PFSK-1 (cell line): Measurements from ENCODE around the gene EPB41L4A.

Source experiments
- FOXP2 ChIP-seq: optimal IDR thresholded peaks from 2 replicates; pipeline ENCODE3; 2011; ENCODE audit warnings: borderline replicate concordance, control low read depth, inconsistent platforms; ENCODE audit not compliant: insufficient read depth; ENCODE audit errors: extremely low read length, extremely low read depth
- POLR2AphosphoS5 ChIP-seq: IDR thresholded peaks from 2 replicates; pipeline ENCODE4 v1.6.1; 2012; ENCODE audit warnings: low read depth, mild to moderate bottlenecking, control low read depth, low read length, moderate library complexity
- SIN3A ChIP-seq: IDR thresholded peaks from 2 replicates; pipeline ENCODE4 v1.6.1; 2012; ENCODE audit warnings: mild to moderate bottlenecking, low read length, moderate library complexity, borderline replicate concordance; ENCODE audit not compliant: insufficient read depth
- TAF1 ChIP-seq: IDR thresholded peaks from 2 replicates; pipeline ENCODE4 v1.6.1; 2012; ENCODE audit warnings: low read length, control low read depth, borderline replicate concordance; ENCODE audit not compliant: insufficient read depth
- TF ChIP-seq, protein P1 (sequence below), 2 experiments: IDR thresholded peaks; 2 replicates each; pipeline versions ENCODE4 v1.6.1 to v1.8.0; 2011 to 2012; ENCODE audit warnings: low read depth in 2 of 2, low read length in 2 of 2, control low read depth in 1 of 2, inconsistent platforms in 1 of 2, mild to moderate bottlenecking in 1 of 2, moderate library complexity in 1 of 2; ENCODE audit not compliant: insufficient read depth in 1 of 2

The EPB41L4A gene

DNA sequence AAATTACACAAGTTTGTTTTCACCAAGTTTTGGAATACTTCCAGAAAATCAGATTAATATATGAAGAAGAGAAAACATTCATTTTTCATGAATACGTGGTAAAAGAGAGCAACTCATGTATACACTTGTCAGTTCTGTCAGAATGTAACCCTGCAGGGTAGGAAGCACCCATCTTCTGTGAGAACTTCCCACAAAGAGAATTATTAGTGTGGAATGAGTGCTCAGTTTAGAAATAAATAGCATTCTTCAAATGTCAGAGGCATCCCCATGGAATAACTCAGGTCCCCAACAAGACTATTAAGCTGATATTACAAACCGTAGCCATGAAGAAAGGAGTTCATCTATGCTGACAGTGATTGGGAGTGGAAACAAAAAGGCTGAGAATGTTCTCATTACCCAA is 45.2 kb downstream of the EPB41L4A start:
- TF ChIP-seq SIN3A (no peak), POLR2AphosphoS5 (no peak), FOXP2 (no peak), TAF1 (no peak)
- TF ChIP-seq, protein P1, sequence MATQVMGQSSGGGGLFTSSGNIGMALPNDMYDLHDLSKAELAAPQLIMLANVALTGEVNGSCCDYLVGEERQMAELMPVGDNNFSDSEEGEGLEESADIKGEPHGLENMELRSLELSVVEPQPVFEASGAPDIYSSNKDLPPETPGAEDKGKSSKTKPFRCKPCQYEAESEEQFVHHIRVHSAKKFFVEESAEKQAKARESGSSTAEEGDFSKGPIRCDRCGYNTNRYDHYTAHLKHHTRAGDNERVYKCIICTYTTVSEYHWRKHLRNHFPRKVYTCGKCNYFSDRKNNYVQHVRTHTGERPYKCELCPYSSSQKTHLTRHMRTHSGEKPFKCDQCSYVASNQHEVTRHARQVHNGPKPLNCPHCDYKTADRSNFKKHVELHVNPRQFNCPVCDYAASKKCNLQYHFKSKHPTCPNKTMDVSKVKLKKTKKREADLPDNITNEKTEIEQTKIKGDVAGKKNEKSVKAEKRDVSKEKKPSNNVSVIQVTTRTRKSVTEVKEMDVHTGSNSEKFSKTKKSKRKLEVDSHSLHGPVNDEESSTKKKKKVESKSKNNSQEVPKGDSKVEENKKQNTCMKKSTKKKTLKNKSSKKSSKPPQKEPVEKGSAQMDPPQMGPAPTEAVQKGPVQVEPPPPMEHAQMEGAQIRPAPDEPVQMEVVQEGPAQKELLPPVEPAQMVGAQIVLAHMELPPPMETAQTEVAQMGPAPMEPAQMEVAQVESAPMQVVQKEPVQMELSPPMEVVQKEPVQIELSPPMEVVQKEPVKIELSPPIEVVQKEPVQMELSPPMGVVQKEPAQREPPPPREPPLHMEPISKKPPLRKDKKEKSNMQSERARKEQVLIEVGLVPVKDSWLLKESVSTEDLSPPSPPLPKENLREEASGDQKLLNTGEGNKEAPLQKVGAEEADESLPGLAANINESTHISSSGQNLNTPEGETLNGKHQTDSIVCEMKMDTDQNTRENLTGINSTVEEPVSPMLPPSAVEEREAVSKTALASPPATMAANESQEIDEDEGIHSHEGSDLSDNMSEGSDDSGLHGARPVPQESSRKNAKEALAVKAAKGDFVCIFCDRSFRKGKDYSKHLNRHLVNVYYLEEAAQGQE (IDR thresholded peaks at IDR 0.05; ENCODE audit: insufficient read depth in 1 of 2, low read depth in 2 of 2, low read length in 2 of 2): no peak

- TF ChIP-seq TAF1 (no peak), SIN3A (no peak), POLR2AphosphoS5 (no peak), FOXP2 (no peak)
- TF ChIP-seq, protein P1 (IDR thresholded peaks at IDR 0.05; ENCODE audit: insufficient read depth in 1 of 2, low read depth in 2 of 2, low read length in 2 of 2): no peak
Measured at GRCh38 chr5:112372543-112372942, 46.5 kb downstream of the EPB41L4A start.

DNA sequence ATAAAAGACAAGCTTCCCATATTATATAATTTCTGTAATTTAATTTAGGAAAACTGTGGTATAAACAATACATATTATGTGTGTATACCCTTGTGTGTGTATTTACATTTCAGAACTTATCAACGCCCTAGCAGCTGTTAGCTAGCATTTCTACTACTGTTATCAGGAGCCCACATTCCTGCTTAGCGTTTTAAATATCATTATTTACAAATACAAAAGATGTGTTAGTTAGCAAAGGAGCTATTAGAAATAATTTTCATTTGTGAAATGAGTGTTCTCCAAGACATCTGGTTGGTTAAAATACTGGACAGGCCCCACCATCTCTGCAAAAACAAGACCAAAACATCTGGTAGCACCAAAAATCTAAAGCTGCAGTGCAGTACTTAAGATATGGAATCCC is 48.0 kb downstream of the EPB41L4A start:
- TF ChIP-seq POLR2AphosphoS5 (no peak), FOXP2 (no peak), TAF1 (no peak), SIN3A (no peak)
- TF ChIP-seq, protein P1 (IDR thresholded peaks at IDR 0.05; ENCODE audit: insufficient read depth in 1 of 2, low read depth in 2 of 2, low read length in 2 of 2): no peak

- TF ChIP-seq SIN3A (no peak), FOXP2 (no peak), POLR2AphosphoS5 (no peak), TAF1 (no peak)
- TF ChIP-seq, protein P1 (IDR thresholded peaks at IDR 0.05; ENCODE audit: insufficient read depth in 1 of 2, low read depth in 2 of 2, low read length in 2 of 2): no peak
Measured at GRCh38 chr5:112367400-112367799, 51.7 kb downstream of the EPB41L4A start.

GRCh38 chr5:112366987-112367386 is 52.1 kb downstream of the EPB41L4A start:
- TF ChIP-seq POLR2AphosphoS5 (no peak), TAF1 (no peak), SIN3A (no peak), FOXP2 (no peak)
- TF ChIP-seq, protein P1 (IDR thresholded peaks at IDR 0.05; ENCODE audit: insufficient read depth in 1 of 2, low read depth in 2 of 2, low read length in 2 of 2): no peak
